Stimulated activated CD8-positive, alpha-beta memory T cell treated with anti-CD3 and anti-CD28 coated beads, Interleukin-4, amount 100 ng/mL, for 1 hour (primary cell): Measurements from ENCODE around the gene HECTD3.
"Not testable (repeated sequence)": the region's sequence is repeated elsewhere in the genome, so short reads cannot be mapped to it uniquely, and the experiment has no call there.

ENCODE experiments used
- DNase-seq, 2 donors: peaks; one replicate each; pipeline ENCODE4 v3.0.0-alpha.2; 2020; ENCODE audit warnings: low read depth in 2 of 2, low spot score in 1 of 2

Gene HECTD3

GRCh38 chr1:45014321-45015028, 3.4 kb upstream of the HECTD3 start:
- peak; percentile 40 to 61 for DNase-seq

DNA sequence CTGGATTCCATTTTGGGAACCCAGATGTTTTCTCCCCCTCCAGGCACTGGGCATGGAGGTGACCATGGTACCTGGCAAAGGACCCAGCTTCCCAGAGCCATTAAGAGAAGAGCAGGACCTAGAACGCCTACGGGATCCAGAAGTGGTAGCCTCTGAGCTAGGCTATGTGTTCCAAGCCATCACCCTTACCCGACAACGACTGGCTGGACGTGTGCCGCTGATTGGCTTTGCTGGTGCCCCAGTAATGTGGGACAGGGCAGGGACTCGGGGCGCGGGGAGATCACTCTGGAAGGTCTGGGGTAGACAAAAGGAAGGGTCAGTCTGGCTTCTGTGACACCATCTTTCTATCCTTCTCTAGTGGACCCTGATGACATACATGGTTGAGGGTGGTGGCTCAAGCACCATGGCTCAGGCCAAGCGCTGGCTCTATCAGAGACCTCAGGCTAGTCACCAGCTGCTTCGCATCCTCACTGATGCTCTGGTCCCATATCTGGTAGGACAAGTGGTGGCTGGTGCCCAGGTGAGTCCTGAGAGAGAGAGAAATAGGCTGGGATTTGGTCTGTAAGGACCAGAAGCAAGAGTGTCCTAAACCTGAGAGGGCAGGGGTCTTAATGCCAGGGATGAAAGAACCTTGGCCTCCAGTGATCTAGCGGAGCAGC, 2.6 kb upstream of the HECTD3 start:
- DNase-seq = no peak

GRCh38 chr1:45012639-45013278, 1.6 kb upstream of the HECTD3 start:
- no peak for DNase-seq

GRCh38 chr1:45011837-45012638, 914 bp upstream of the HECTD3 start, which contains the start of gene UROD:
Gene UROD (plus strand): TSS chr1:45012254. CDS start chr1:45012266, 12 bp downstream.
- peak; percentile 60 to 69 for DNase-seq

- no peak for DNase-seq
These were observed 919 bp downstream of the HECTD3 start for GRCh38 chr1:45009956-45010854.

DNA sequence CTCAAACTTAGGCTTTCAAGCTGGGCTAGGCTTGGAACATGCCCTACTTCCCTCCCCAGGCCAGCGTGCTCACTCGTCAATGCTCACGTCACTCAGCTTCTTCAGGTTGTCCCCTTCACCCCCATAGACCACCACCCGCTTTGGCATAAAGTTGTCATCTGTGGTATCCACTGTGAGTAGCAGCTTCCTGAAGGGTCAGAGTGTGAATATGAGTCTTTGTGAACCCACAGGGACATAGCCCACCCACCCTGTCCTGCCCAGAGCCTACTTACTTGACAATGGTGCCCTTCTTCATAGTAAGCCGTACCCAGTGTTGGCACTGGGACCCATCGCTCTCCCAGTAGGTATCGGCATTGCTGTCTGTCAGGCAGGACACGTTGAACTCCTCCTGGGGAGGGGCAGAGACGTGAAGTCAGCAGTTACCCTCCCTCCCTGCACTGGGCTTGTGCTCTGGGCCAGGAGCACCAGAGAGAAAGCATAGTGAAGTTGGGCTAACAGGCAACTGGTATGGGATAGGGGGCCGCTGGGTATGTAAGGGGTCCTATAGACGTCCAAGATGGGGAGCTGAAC, 1.7 kb downstream of the HECTD3 start:
- no peak for DNase-seq

GRCh38 chr1:45008516-45008915, 2.6 kb downstream of the HECTD3 start:
- no peak for DNase-seq

- no peak for DNase-seq
These were observed 3.0 kb downstream of the HECTD3 start for GRCh38 chr1:45008076-45008475.

- no peak for DNase-seq
These were observed 3.8 kb downstream of the HECTD3 start for GRCh38 chr1:45007311-45007710.

DNA sequence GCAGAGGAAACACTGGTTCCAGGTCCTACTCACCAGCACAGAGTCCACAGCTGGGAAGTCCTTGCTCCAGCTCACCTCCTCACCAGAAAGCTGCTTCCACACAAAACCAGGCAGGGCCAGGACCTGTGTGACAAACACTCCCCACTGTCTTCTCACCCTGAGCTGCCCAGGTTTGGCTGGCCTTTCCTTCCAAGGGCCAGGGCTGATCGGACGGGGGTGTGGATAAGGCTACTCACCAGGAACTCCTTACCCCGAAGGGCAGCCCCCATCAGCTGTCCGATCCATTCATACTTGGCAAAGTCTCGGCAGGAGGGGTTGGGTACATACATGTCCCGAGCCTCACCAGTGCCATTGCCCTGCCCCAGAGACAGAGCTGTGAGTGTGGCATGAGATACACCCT, 5.4 kb downstream of the HECTD3 start:
- no peak for DNase-seq

DNA sequence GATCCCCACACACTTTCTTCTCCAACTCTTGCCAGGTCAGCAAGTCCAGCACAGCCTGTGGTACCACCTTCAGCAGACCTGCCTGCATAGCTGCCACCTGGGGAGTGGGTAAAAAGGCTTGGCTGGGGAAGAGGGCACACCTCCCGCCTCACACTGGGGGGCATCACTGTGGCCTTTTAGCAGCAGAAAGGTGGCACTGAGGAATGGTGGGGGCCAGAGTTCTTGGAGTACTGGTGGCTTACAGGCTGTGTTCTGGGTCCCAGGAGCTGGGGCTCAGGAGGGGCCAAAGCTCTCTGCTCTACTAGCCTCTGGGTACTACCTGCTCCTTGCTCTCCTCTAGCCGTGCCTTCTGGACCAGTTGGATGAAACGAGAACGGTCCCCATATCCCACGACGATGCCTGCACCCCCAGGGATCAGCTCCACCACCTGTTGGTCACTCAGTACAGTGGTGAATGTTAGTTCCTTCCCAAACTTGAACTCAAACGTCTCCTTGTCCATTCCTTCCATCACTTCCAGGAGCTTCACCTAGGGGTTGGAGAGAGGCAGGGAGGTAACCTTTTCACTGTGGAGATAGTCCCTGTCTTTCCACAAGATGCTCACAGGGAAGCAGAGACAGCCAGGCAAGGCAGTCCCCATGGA, 6.7 kb downstream of the HECTD3 start:
- no peak for DNase-seq

DNA sequence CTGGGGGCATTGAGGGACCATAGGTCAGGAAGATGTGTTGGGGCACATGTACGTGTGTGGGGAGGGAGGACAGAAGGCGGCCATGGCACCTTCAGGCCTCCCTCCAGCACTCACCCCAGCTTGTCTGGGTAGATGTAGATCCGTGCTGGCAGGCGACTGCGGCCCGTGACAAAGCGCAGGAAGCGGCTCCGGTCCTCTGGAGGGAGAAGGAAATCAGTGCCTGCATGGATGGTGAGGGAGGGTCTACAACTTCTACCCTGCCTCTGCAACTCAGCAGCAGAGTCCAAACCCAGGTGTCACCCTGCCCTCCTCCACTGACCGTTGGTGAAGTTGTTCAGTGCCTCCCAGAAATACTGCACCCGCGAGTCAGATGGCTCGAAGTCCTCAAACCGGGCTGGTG, 7.4 kb downstream of the HECTD3 start:
- no peak for DNase-seq

DNA sequence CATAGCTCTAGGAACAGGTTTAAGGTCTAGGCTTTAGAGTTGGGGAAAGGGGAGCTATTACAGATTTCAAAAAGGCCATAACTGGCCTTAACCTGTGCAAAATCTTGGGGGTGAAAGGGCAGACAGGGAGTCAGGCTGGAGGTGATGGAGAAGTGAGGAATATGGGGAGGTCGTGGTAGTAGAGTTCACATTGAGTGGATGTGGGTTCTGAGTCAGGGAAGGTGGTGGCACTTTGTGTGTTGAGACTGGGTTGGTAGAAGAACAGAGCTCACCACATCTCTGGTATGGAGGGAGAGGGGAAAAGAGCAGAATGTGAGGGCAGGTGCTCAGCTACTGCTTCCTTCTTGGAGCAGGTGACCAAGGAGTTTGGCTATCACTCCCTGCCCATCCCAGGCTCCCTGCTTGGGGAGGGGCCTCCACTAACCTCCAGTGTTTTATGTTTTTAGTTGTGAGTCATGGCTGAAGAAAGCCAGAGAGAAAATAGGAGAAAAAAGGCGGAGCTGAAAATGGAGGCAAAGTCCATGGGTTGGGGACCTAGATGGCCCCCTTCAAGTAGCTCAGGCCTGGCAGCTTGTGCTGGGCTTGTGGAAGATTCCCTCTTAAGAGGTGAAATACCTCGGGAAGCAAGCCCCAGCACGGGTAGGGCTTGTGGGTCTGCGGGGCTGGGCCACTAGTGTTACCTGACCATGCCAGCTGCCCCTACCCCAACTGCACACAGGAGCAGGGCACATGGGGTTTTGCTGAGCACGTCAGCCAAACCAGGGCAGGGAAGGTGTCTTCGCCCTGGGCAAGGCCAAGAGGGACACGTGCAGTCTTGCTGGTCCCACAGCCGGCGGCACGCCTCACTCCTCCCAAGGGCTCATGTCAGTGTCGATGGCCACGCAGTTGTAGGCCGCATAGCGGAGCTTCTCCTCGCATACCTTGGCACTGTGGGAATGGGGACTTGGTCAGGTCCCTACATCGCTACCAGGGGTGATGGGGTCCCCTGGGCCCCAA, 8.2 kb downstream of the HECTD3 start:
- DNase-seq = no peak

GRCh38 chr1:45001576-45001975, 9.5 kb downstream of the HECTD3 start:
- not testable (repeated sequence) for DNase-seq

DNA sequence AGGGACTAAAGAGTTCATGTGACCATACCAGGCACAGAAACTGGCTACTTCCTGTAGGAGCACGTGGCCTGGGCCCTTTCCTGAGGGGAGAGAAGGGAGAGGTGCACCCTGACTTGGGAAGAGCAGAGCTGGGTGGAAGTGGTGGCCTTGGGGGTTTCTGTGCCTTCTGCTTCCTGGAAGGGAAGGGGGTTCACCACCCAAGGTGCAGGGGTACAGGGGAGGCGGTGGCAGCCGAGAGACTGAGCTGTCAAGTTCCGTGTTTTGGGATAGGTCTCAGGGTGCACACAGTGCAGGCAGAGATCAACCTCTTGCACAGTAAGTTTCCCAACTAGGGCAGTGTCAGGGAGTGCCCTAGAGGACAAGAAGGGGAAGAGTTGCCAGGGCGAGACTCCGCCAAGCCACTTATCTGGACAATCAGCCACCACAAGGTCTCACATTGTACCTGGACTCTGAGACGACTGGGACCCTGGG, 10.1 kb downstream of the HECTD3 start:
- no peak for DNase-seq

- no peak for DNase-seq
These were observed 11.9 kb downstream of the HECTD3 start for GRCh38 chr1:44999232-44999631.

DNA sequence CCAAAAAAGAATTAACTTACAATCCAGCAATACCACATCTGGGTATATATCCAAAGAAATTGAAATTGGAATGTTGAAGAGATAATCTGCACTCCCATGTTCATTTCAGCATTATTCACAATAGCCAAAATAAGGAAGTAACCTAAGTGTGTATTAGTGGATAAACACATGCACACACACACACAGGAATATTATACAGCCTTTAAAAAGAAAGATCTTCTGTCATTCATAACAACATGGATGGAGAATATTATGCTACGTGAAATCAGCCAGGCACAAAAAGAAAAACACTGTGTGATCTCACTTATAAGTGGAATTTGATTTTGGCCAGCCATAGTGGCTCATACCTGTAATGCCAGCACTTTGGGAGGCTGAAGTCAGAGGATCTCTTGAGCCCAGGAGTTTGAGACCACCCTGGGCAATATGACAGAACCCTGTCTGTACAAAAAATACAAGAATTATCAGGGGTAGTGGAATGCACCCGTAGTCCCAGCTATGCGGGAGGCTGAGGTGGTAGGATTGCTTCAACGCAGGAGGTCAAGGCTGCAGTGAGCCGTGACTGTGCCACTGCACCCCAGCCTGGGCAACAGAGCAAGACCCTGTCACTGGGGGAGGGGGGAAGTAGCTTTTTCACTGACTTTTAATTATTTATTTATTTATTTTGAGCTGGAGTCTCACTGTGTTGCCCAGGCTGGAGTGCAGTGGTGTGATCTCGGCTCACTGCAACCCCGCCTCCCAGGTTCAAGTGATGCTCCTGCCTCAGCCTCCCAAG, 15.5 kb downstream of the HECTD3 start:
- DNase-seq = no peak
